T-helper 22 cell (primary cell): ENCODE measurements around the gene MED22.
"Not testable (repeated sequence)": the region's sequence is repeated elsewhere in the genome, so short reads cannot be mapped to it uniquely, and the experiment has no call there.

ENCODE experiments used
- DNase-seq: peaks from one replicate; pipeline ENCODE4 v3.0.0-alpha.2; 2020; ENCODE audit warnings: low read depth

The MED22 gene

DNA sequence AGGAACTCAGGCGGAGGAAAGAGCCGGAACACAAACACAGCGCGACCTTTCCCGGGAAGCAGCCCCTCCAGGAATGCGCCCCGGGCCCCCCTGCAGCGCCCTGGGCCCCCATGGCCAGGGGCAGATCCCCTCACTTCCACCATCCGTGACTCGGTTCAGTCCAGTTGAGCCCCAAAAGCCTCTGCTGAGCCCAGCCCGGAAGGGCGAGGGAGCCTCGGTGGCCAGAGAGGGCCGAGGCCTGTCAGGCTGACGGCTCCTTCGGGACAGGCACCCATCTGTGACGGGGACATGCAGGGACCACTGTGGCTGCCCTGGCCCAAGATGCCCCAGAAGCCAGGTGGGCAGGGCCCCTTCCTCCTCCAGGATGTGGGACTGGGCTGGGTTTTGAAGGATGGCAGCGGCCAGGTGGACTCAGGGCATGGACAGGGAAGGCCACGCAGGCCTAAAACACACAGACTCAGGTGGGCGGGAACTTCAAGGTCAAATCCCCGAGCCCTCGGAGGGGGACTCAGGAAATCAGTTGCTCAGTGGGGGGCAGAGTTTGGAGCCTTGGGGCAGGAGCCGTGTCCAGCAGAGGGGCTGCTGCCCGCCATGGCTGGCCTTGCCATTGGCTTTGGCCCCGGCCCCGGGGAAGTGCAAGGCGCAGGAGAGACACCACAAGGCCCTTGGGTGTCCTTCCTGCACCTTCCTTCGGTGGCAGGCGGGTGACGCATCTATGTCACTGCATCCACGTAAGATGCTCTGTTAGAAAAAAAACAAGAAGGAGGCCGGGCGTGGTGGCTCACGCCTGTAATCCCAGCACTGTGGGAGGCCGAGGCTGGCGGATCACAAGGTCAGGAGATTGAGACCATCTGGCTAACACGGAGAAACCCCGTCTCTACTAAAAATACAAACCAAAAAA lies 43.2 kb downstream of the MED22 start:
- no peak for DNase-seq

DNA sequence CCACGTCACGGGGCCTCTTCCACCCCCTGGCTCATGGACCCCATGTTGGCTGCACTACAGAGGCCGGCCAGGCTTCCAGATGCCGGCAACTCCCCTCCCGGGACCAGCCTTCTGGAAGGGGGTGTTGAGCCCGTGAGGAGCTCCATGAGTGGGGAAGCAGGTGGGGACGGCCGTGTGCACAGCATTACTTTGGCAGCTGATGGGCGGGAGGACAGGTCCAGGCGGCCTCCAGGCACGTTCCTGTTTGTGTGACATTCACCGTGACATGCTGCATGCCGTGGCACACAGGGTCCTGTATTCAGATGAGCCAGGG lies 43.8 kb downstream of the MED22 start:
- no peak for DNase-seq

DNA sequence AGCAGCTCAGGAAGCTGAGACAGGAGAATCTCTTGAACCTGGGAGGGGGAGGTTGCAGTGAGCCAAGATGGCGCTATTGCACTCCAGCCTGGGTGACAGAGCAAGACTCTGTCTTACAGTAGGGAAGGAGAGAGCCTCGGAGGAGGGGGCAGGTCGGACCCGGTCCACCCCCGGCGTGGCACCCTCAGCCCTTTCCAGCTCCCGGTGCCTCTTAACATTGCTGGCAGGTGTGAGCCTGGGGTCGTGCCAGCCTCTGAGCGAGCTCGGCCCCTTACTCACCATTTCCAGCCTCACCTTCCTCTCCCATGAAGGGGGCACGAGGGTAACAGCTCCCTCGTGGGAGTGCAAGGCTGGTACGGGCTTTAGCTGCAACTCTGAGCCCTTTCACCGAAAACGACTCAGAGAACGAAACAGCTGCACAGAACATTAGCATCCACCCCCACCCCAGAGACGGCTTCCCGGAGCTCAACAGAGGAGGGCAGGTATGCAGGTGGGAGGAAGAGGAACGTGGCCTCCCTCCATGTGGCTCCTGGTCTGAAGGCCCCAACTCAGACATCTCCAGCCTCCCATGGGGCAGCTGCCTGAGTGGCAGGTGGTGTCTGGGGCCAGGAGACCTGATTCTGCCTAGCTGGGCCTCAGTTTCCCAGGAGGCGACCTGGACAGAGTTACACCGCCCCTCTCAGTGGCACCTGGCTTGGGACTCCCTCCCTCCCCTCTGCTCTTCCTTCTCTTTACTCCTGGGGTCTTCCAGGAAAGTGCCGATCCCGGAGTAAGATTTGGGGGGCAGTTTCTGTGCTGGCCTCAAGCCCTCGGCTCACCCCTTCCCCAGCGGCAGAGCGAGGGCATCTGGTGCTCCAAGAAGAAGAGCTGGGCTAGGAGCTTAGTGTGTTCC lies 44.4 kb downstream of the MED22 start:
- DNase-seq, result no peak

DNA sequence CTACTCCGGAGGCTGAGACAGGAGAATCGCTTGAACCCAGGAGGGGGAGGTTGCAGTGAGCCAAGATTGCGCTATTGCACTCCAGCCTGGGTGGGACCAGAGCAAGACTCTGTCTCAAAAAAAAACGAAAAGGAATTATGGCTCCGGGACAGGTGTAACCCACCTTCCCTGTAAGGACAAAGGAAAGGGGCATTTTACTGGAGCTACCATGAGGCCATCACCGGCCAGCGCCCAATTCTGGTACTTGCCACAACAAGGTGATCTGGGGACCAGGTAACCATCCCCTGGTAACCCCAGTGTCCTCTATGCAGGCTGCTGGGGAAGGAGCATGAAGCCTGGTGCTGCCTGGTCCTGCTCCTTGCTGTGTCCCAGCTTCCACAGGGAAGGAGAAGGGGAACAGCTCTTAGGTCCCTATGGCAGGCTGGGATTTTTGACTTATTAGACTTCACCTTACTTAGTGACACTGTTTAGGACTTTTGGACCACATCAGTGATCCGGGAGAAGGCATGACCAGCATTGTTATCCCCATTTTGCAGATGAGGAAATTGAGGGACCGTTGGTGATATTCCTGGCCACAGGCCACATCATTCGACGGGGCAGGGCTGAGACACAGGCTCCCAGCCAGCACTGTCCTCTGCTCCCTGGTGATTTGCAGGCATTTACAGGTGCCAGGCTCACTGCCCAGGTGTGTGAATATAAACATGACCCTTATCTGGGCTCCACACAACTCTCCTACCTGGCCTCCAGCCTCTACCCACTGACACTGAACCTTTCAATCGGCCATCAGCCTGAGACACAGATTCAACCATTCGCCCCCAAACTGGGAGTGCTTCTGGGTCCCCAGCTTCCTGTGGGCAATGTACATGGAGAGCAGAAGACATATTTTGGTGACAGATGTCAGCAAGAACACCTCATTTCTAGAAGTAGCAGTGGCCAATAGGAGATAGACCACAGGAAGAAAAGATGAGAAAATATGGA lies 46.4 kb downstream of the MED22 start:
- DNase-seq, result no peak

DNA sequence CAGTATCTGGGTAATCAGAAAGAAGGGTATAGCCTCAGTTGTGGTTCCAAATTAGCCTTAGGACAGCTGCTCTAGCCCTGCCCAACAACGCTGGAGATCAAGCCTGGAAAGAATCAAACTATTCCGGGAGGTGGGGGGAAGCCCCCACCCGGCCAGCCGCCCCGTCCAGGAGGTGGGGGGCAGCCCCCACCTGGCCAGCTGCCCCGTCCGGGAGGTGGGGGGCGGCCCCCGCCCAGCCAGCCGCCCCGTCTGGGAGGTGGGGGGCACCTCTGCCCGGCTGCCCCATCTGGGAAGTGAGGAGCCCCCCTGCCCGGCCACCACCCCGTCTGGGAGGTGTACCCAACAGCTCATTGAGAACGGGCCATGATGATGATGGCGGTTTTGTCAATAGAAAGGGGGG lies 47.9 kb downstream of the MED22 start:
- not testable (repeated sequence) for DNase-seq

DNA sequence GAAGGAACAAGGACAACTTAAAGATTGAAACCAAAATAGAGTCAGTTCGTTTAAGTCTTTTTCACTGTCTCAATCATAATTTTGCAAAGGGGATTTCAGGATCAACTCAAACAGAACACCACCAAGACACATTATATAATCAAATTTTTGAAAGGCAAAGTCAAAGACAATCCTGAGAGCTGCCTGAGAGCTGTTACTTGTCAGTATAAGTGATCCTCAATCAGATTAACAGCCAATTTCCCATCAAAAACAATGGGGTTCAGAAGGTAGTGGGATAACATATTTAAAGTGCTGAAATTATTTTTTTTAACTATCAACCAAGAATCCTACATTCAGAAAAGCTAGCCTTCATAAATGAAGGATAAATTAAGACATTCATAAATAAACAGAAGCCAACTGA lies 53.7 kb downstream of the MED22 start:
- no peak for DNase-seq

DNA sequence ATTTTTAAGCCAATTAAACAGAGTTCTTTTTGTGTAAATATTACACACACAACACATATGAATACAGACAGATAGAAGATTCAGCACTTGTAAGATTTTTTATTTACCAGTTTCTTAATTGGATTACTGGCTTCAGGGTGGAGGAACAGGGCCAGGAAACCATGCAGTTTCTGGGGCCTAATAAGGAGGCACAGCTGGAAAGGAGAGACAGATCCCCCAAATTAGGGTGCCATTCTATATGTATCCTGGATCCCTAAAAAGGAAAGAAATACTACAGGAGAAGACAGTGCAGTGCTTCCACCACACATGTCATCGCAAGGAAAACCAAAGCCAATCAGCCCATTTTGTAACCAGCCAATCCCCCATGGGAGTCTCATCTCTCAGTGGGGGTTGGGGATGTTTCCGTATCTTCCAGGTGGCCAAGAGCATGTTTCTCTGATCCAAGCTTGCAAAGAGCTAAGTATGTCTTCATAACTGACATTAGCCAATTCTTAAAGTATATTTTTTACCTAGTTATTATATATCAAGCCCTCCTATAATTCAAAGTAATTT lies 57.1 kb downstream of the MED22 start:
- no peak for DNase-seq
